ENCODE measurements around the gene CBFA2T2. TPM values are rescaled to one million over a fixed set of nuclear protein-coding genes. Genes with fewer than 3 reads are reported as not detected.

CBFA2T2 gene
- total and polyA plus RNA-seq, 10 of the 15 experiments (the other 5 are each of a cell fraction or from before 2014, with no cell fraction given): 0.61 to 8.6 (median 5.5) TPM

DNA sequence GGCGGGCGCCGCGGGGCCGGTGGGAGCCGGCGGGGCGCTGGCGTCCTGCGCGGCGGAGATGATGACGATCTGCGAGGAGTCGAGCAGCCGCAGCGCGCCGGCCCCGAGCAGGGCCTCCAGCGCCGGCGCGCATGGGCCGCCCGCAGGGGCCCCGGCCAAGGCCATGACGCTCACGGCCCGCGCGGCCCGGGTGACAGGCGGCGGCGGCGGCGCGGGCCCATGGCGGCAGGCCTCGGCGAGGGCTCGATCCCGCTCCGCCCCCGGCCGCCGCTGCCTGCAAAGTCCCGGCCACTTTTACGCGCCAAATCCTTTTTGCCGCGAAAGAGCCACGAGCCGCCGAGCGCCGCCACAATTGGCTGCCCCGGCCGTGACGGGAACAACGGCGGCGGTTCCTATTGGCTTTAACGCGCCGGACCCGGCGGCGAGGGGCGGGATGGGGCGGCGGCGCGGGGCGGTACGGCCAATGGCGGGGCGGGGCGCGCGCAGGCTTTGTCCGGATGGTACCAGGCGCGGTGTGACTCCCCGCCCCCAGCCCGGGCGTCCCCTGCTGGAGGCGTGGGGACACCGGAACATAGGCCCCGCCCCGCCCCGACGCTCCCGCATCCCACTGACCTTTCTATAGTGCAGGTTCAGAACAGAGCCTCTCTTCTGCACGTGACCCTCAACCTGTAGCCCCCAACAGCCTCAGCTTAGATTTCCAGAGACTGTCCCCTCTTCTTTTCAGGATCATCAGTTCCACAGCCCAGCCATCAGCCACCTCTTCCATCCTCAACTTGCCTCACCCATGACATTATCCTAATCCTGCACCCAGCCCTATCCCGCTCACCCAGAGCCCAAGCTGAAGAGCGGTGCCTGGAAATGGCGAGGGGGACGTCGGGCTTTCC is 196.4 kb downstream of the CBFA2T2 start, which contains the start of gene E2F1 (continued):
- TF ChIP-seq TCF3 (IDR thresholded peaks at IDR 0.05; ENCODE audit: borderline replicate concordance, insufficient read depth, low read depth, low read length) (no peak), JUNB (IDR thresholded peaks at IDR 0.05) (no peak), CREM (IDR thresholded peaks at IDR 0.05; ENCODE audit: low read depth) (peak; percentile 74), NFIC (IDR thresholded peaks at IDR 0.05; ENCODE audit: low read depth, low read length) (no peak), FOS (IDR thresholded peaks at IDR 0.05; ENCODE audit: borderline replicate concordance, extremely low read depth, insufficient read length) (peak; percentile 36), ZBTB4 (CRISPR knock-in tag; IDR thresholded peaks at IDR 0.05) (no peak), ZBTB11 (CRISPR knock-in tag; IDR thresholded peaks at IDR 0.05) (no peak), SMAD5 (IDR thresholded peaks at IDR 0.05; ENCODE audit: low read depth) (no peak), EED (IDR thresholded peaks at IDR 0.05; ENCODE audit: low read depth) (0 out of 2 replicates have a peak, but pooled peaks have one; percentile 17), ZNF24 (IDR thresholded peaks at IDR 0.05) (no peak), RAD51 (IDR thresholded peaks at IDR 0.05) (no peak; the same call in 1 of the 2 replicates), HDGF (IDR thresholded peaks at IDR 0.05) (no peak), WRNIP1 (IDR thresholded peaks at IDR 0.05; ENCODE audit: borderline replicate concordance, low read depth, low read length) (no peak), HDAC2 (IDR thresholded peaks at IDR 0.05) (no peak), MTA3 (IDR thresholded peaks at IDR 0.05; ENCODE audit: borderline replicate concordance, low read length) (no peak), CHD4 (IDR thresholded peaks at IDR 0.05) (no peak), BMI1 (IDR thresholded peaks at IDR 0.05; ENCODE audit: borderline replicate concordance) (no peak)
- TF ChIP-seq, protein P1, sequence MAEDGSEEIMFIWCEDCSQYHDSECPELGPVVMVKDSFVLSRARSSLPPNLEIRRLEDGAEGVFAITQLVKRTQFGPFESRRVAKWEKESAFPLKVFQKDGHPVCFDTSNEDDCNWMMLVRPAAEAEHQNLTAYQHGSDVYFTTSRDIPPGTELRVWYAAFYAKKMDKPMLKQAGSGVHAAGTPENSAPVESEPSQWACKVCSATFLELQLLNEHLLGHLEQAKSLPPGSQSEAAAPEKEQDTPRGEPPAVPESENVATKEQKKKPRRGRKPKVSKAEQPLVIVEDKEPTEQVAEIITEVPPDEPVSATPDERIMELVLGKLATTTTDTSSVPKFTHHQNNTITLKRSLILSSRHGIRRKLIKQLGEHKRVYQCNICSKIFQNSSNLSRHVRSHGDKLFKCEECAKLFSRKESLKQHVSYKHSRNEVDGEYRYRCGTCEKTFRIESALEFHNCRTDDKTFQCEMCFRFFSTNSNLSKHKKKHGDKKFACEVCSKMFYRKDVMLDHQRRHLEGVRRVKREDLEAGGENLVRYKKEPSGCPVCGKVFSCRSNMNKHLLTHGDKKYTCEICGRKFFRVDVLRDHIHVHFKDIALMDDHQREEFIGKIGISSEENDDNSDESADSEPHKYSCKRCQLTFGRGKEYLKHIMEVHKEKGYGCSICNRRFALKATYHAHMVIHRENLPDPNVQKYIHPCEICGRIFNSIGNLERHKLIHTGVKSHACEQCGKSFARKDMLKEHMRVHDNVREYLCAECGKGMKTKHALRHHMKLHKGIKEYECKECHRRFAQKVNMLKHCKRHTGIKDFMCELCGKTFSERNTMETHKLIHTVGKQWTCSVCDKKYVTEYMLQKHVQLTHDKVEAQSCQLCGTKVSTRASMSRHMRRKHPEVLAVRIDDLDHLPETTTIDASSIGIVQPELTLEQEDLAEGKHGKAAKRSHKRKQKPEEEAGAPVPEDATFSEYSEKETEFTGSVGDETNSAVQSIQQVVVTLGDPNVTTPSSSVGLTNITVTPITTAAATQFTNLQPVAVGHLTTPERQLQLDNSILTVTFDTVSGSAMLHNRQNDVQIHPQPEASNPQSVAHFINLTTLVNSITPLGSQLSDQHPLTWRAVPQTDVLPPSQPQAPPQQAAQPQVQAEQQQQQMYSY (CRISPR knock-in tag; IDR thresholded peaks at IDR 0.05): no peak
- TF ChIP-seq, protein P2, sequence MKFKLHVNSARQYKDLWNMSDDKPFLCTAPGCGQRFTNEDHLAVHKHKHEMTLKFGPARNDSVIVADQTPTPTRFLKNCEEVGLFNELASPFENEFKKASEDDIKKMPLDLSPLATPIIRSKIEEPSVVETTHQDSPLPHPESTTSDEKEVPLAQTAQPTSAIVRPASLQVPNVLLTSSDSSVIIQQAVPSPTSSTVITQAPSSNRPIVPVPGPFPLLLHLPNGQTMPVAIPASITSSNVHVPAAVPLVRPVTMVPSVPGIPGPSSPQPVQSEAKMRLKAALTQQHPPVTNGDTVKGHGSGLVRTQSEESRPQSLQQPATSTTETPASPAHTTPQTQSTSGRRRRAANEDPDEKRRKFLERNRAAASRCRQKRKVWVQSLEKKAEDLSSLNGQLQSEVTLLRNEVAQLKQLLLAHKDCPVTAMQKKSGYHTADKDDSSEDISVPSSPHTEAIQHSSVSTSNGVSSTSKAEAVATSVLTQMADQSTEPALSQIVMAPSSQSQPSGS (IDR thresholded peaks at IDR 0.05; ENCODE audit: low read length): no peak
